Chondrocyte (in vitro differentiated cells): ENCODE results near the gene ACBD6. TPM values are rescaled to one million over a fixed set of nuclear protein-coding genes. Genes with fewer than 3 reads are reported as not detected.

Experiments used
- DNase-seq: peaks from one replicate; pipeline ENCODE4 v3.0.0; 2021; ENCODE audit warnings: mixed read lengths, low spot score
- H3K27ac Mint-ChIP-seq: one replicate; pipeline ENCODE4 v1.8.0; 2021; ENCODE audit warnings: mild to moderate bottlenecking, moderate library complexity, mixed read lengths; ENCODE audit not compliant: unreplicated experiment
- H3K27me3 Mint-ChIP-seq: 2 replicates; pipeline ENCODE4 v1.8.0; 2021; ENCODE audit warnings: low read depth, mixed read lengths
- H3K36me3 Mint-ChIP-seq: 2 replicates; pipeline ENCODE4 v1.8.0; 2021; ENCODE audit warnings: low read depth, mixed read lengths
- H3K4me1 Mint-ChIP-seq: 2 replicates; pipeline ENCODE4 v1.8.0; 2021; ENCODE audit warnings: low read depth, mild to moderate bottlenecking, mixed read lengths
- H3K4me3 Mint-ChIP-seq: one replicate; pipeline ENCODE4 v1.8.0; 2021; ENCODE audit warnings: mild to moderate bottlenecking, moderate library complexity, mixed read lengths; ENCODE audit not compliant: unreplicated experiment
- H3K9me3 Mint-ChIP-seq: 2 replicates; pipeline ENCODE4 v1.8.0; 2021; ENCODE audit warnings: low read depth, mixed read lengths
- total RNA-seq: library from RNA; stranded (reverse); gene quantifications from 3 replicates; pipeline ENCODE4 v1.2.1, GENCODE V29; 2021
- TF ChIP-seq, protein P1 (sequence below): fragments of 200-600 bp; sonication (generic); IDR thresholded peaks from 2 replicates; pipeline ENCODE4 v1.5.0; 2021; ENCODE audit warnings: antibody characterized with exemption, mild to moderate bottlenecking, moderate library complexity

Gene ACBD6
- total RNA-seq, 1 donor from 2014 or later = 43.4 TPM

DNA sequence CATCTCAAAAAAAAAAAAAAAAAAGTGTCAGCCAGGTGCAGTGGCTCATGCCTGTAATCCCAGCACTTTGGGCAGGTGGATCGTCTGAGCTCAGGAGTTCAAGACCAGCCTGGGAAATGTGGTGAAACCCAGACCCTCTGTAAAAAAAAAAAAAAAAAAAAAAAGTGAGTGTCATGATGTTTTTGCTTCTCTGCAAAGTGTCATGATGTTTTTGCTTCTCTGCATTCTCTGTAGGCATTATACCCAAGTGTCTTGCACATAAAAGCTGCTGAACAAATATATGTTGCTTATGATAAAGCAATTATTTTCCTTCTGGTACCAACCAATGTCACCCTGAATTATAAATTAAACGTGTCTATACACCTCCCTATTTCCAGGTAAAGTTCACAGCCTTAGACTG, 1.7 kb downstream of the ACBD6 start:
- H3K9me3 Mint-ChIP-seq = no peaks in the 10 kb centered on the region
- no peak overlapping the region for H3K27ac Mint-ChIP-seq
- peaks cover 47% of the 10 kb centered on the region for H3K4me1 Mint-ChIP-seq
- H3K27me3 Mint-ChIP-seq = no peaks in the 10 kb centered on the region
- DNase-seq = no peak
- TF ChIP-seq, protein P1, sequence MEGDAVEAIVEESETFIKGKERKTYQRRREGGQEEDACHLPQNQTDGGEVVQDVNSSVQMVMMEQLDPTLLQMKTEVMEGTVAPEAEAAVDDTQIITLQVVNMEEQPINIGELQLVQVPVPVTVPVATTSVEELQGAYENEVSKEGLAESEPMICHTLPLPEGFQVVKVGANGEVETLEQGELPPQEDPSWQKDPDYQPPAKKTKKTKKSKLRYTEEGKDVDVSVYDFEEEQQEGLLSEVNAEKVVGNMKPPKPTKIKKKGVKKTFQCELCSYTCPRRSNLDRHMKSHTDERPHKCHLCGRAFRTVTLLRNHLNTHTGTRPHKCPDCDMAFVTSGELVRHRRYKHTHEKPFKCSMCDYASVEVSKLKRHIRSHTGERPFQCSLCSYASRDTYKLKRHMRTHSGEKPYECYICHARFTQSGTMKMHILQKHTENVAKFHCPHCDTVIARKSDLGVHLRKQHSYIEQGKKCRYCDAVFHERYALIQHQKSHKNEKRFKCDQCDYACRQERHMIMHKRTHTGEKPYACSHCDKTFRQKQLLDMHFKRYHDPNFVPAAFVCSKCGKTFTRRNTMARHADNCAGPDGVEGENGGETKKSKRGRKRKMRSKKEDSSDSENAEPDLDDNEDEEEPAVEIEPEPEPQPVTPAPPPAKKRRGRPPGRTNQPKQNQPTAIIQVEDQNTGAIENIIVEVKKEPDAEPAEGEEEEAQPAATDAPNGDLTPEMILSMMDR = no peak
- no peaks in the 10 kb centered on the region for H3K36me3 Mint-ChIP-seq
- peak overlapping the region; percentile 96 for H3K4me3 Mint-ChIP-seq

DNA sequence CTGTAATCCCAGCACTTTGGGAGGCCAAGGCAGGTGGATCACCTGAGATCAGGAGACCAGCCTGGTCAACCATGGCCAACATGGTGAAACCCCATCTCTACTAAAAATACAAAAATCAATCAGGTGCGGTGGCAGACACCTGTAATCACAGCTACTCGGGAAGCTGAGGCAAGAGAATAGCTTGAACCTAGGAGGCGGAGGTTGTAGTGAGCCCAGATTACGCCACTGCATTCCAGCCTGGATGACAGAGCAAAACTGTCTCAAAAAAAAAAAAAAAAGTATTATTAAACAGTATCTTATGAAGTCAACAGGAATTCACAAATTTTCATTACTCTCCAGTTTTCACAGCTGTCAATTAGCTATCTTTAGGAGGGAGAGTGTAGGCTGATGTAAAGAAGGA, 3.8 kb downstream of the ACBD6 start:
- peaks cover 7% of the 10 kb centered on the region for H3K36me3 Mint-ChIP-seq
- peaks cover 47% of the 10 kb centered on the region for H3K4me1 Mint-ChIP-seq
- H3K9me3 Mint-ChIP-seq = no peaks in the 10 kb centered on the region
- H3K27ac Mint-ChIP-seq = no peak overlapping the region
- TF ChIP-seq, protein P1 = no peak
- DNase-seq = no peak
- no peak overlapping the region for H3K4me3 Mint-ChIP-seq
- H3K27me3 Mint-ChIP-seq = no peaks in the 10 kb centered on the region

DNA sequence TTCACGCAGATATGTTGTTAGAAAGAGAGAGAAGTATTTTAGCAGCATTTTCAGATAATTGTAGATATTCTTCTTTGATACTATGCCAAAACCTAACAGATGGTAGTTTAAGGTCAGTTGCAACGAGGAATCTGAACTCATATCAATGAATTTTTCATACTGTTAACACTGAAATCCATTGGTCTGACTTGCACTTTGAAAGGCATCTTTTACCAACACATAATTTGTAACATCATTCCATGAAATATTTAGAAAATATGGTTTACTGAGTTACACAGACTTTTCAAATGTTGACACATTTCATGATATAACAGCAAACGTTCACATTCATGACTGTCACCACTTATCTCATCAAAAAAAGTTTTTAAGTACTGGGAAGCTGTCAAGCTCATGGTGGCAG, 4.6 kb downstream of the ACBD6 start:
- Mint-ChIP-seq H3K27me3 (no peaks in the 10 kb centered on the region), H3K4me1 (peaks cover 42% of the 10 kb centered on the region), H3K27ac (no peak overlapping the region), H3K36me3 (peaks cover 10% of the 10 kb centered on the region), H3K9me3 (no peaks in the 10 kb centered on the region), H3K4me3 (no peak overlapping the region)
- no peak for DNase-seq
- TF ChIP-seq, protein P1 = no peak

DNA sequence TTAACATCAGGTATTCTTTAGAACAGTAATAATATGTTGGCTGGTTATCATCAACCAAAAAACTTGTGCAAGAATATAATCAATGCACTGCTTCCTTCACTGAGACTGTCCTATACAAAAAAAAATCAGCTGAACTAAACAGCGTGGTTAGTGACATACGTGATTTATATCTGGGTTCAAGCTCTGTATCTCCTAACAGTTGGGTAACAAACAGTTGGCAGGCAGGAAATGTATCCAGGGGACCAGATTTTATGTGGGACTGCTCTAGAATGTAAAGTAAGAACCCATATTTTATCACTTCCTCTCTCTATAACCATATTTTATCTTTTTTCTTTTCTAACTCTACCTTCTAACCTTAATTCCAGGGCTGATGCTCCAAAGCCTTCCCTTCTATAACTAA, 8.0 kb downstream of the ACBD6 start:
- peaks cover 17% of the 10 kb centered on the region for H3K4me1 Mint-ChIP-seq
- DNase-seq = no peak
- H3K27me3 Mint-ChIP-seq = no peaks in the 10 kb centered on the region
- no peak overlapping the region for H3K4me3 Mint-ChIP-seq
- H3K27ac Mint-ChIP-seq = no peak overlapping the region
- peaks cover 10% of the 10 kb centered on the region for H3K36me3 Mint-ChIP-seq
- H3K9me3 Mint-ChIP-seq = no peaks in the 10 kb centered on the region
- TF ChIP-seq, protein P1 = no peak

DNA sequence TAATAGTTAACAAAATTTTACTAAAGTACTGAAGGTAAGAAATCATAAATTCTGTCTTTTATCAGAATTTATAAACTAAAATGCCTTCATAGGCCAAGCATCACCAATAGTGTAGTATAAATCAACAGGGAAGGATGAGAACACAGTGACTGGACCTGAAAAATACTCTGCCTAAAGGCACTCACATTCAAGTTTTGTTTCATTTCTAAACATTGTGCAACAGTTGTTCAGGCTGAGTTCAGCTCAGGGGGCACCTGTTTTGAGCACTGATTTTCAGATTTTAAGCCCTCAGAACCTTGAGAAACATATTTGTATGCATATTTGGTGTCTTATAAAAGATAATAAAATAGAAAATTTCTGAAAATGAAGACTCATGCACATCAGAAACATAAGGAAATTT, 12.4 kb downstream of the ACBD6 start:
- peaks cover 8% of the 10 kb centered on the region for H3K4me1 Mint-ChIP-seq
- no peak for DNase-seq
- no peak overlapping the region for H3K27ac Mint-ChIP-seq
- H3K27me3 Mint-ChIP-seq = no peaks in the 10 kb centered on the region
- H3K36me3 Mint-ChIP-seq = peaks cover 18% of the 10 kb centered on the region
- TF ChIP-seq, protein P1 = no peak
- H3K4me3 Mint-ChIP-seq = no peak overlapping the region
- H3K9me3 Mint-ChIP-seq = no peaks in the 10 kb centered on the region
